ENCODE results near the gene POGLUT2.

Gene POGLUT2

GRCh38 chr13:102825921-102826706 is 27.3 kb upstream of the POGLUT2 start:
- H3K9me3 ChIP-seq (ENCODE audit: control insufficient read depth, insufficient read depth, low read length) = no peaks in the 10 kb centered on the region
- no peaks in the 10 kb centered on the region for H3K4me1 ChIP-seq (ENCODE audit: control insufficient read depth, insufficient read depth, low read length)
- H3K36me3 ChIP-seq (ENCODE audit: control insufficient read depth, insufficient read depth, low read length) = no peaks in the 10 kb centered on the region
- H3K9ac ChIP-seq (ENCODE audit: low read depth, low read length) = no peak overlapping the region
- H3K27me3 ChIP-seq (ENCODE audit: control insufficient read depth, insufficient read depth, low read length) = no peaks in the 10 kb centered on the region
- no peak overlapping the region for H3K4me3 ChIP-seq (ENCODE audit: low read depth, low read length)

- no peak overlapping the region for H3K4me3 ChIP-seq (ENCODE audit: low read depth, low read length)
- H3K4me1 ChIP-seq (ENCODE audit: control insufficient read depth, insufficient read depth, low read length) = no peaks in the 10 kb centered on the region
- no peaks in the 10 kb centered on the region for H3K9me3 ChIP-seq (ENCODE audit: control insufficient read depth, insufficient read depth, low read length)
- no peaks in the 10 kb centered on the region for H3K27me3 ChIP-seq (ENCODE audit: control insufficient read depth, insufficient read depth, low read length)
- H3K36me3 ChIP-seq (ENCODE audit: control insufficient read depth, insufficient read depth, low read length) = no peaks in the 10 kb centered on the region
- no peak overlapping the region for H3K9ac ChIP-seq (ENCODE audit: low read depth, low read length)
These were observed 26.6 kb upstream of the POGLUT2 start for GRCh38 chr13:102825400-102825799.

GRCh38 chr13:102817907-102818306 is 19.1 kb upstream of the POGLUT2 start:
- no peaks in the 10 kb centered on the region for H3K4me1 ChIP-seq (ENCODE audit: control insufficient read depth, insufficient read depth, low read length)
- no peaks in the 10 kb centered on the region for H3K9me3 ChIP-seq (ENCODE audit: control insufficient read depth, insufficient read depth, low read length)
- H3K36me3 ChIP-seq (ENCODE audit: control insufficient read depth, insufficient read depth, low read length) = no peaks in the 10 kb centered on the region
- no peak overlapping the region for H3K9ac ChIP-seq (ENCODE audit: low read depth, low read length)
- no peak overlapping the region for H3K4me3 ChIP-seq (ENCODE audit: low read depth, low read length)
- no peaks in the 10 kb centered on the region for H3K27me3 ChIP-seq (ENCODE audit: control insufficient read depth, insufficient read depth, low read length)

DNA sequence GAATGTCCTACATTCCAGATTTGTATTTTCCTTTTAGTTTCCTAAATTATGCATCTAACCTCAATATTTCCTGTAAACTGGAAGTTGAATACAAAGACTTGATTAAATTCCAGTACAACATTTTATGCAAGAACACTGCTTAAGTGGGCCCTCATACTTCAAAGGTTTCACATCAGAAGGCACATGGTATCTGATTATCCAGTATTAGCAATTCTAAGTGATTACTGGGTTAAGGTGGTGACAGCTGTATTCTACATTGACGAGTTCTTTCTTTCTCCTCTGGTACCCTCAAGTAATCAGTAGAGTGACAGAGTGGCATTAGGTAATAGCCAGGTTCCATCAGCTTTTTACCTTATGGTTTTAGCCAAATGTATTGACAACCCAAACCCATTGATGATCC is 18.5 kb upstream of the POGLUT2 start:
- Histone ChIP-seq H3K4me3 (ENCODE audit: low read depth, low read length) (no peak overlapping the region), H3K9me3 (ENCODE audit: control insufficient read depth, insufficient read depth, low read length) (no peaks in the 10 kb centered on the region), H3K27me3 (ENCODE audit: control insufficient read depth, insufficient read depth, low read length) (no peaks in the 10 kb centered on the region), H3K4me1 (ENCODE audit: control insufficient read depth, insufficient read depth, low read length) (no peaks in the 10 kb centered on the region), H3K9ac (ENCODE audit: low read depth, low read length) (no peak overlapping the region), H3K36me3 (ENCODE audit: control insufficient read depth, insufficient read depth, low read length) (no peaks in the 10 kb centered on the region)

GRCh38 chr13:102816708-102817107 is 17.9 kb upstream of the POGLUT2 start:
- Histone ChIP-seq H3K36me3 (ENCODE audit: control insufficient read depth, insufficient read depth, low read length) (no peaks in the 10 kb centered on the region), H3K4me1 (ENCODE audit: control insufficient read depth, insufficient read depth, low read length) (no peaks in the 10 kb centered on the region), H3K9ac (ENCODE audit: low read depth, low read length) (no peak overlapping the region)

GRCh38 chr13:102815788-102816187 is 17.0 kb upstream of the POGLUT2 start:
- no peaks in the 10 kb centered on the region for H3K4me1 ChIP-seq (ENCODE audit: control insufficient read depth, insufficient read depth, low read length)
- no peak overlapping the region for H3K4me3 ChIP-seq (ENCODE audit: low read depth, low read length)
- H3K9me3 ChIP-seq (ENCODE audit: control insufficient read depth, insufficient read depth, low read length) = no peaks in the 10 kb centered on the region
- H3K27me3 ChIP-seq (ENCODE audit: control insufficient read depth, insufficient read depth, low read length) = no peaks in the 10 kb centered on the region
- H3K36me3 ChIP-seq (ENCODE audit: control insufficient read depth, insufficient read depth, low read length) = no peaks in the 10 kb centered on the region
- no peak overlapping the region for H3K9ac ChIP-seq (ENCODE audit: low read depth, low read length)

More at GRCh38 chr13:102816708-102817107, 17.9 kb upstream of the POGLUT2 start:
- no peak overlapping the region for H3K4me3 ChIP-seq (ENCODE audit: low read depth, low read length)
- no peaks in the 10 kb centered on the region for H3K27me3 ChIP-seq (ENCODE audit: control insufficient read depth, insufficient read depth, low read length)
- H3K9me3 ChIP-seq (ENCODE audit: control insufficient read depth, insufficient read depth, low read length) = no peaks in the 10 kb centered on the region

DNA sequence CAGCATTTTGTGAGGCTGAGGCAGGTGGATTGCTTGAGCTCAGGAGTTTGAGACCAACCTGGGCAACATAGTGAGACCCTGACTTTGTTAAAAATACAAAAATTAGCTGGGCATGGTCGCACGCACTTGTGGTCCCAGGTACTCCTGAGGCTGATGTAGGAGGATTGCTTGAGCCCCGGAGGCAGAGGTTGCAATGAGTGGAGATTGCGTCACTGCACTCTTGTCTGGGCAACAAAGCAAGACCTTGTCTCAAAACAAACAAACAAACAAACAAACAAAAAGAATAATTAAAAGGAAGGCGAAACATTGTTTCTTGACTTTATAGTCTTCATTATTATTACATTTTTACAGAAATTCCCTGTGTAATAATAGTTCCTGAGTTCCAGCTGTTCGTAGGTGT is 16.0 kb upstream of the POGLUT2 start:
- no peaks in the 10 kb centered on the region for H3K9me3 ChIP-seq (ENCODE audit: control insufficient read depth, insufficient read depth, low read length)
- no peaks in the 10 kb centered on the region for H3K4me1 ChIP-seq (ENCODE audit: control insufficient read depth, insufficient read depth, low read length)
- H3K36me3 ChIP-seq (ENCODE audit: control insufficient read depth, insufficient read depth, low read length) = no peaks in the 10 kb centered on the region
- no peak overlapping the region for H3K9ac ChIP-seq (ENCODE audit: low read depth, low read length)
- H3K27me3 ChIP-seq (ENCODE audit: control insufficient read depth, insufficient read depth, low read length) = no peaks in the 10 kb centered on the region
- H3K4me3 ChIP-seq (ENCODE audit: low read depth, low read length) = no peak overlapping the region

GRCh38 chr13:102814025-102814607 is 15.3 kb upstream of the POGLUT2 start:
- Histone ChIP-seq H3K36me3 (ENCODE audit: control insufficient read depth, insufficient read depth, low read length) (no peaks in the 10 kb centered on the region), H3K4me3 (ENCODE audit: low read depth, low read length) (no peak overlapping the region), H3K4me1 (ENCODE audit: control insufficient read depth, insufficient read depth, low read length) (no peaks in the 10 kb centered on the region), H3K9ac (ENCODE audit: low read depth, low read length) (no peak overlapping the region), H3K9me3 (ENCODE audit: control insufficient read depth, insufficient read depth, low read length) (no peaks in the 10 kb centered on the region), H3K27me3 (ENCODE audit: control insufficient read depth, insufficient read depth, low read length) (no peaks in the 10 kb centered on the region)

DNA sequence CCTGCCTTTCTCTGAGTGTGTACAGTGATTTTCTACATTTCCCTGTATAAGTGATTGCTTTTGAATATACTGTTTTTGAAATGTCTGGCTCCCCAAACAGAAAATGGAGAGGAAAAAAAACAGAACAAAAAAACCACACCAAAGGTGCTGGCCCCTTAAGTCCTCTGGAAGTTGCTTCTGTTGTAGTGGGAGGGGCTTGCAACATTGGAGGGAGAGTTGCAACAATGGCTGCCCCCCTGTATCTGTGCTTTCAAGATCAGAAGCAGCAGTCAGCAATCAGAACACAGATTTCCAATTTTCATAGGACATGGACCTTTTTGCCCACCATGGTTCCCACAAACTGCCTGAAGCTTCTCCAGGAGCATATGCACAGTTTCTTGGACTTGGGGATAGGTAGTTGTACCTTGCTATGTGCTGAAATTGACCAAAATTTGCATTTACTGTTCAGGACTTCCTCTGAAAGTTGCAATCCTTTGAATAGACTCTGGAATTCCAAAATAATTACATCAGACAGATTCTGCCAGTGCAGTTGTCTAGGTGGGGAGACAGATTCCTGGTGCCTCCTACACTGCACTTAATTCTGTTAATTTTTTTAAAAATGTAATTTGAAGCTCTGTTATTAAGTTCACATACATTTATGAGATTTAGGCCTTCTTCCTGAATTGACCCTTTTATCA is 14.0 kb upstream of the POGLUT2 start:
- H3K9ac ChIP-seq (ENCODE audit: low read depth, low read length) = no peak overlapping the region
- H3K36me3 ChIP-seq (ENCODE audit: control insufficient read depth, insufficient read depth, low read length) = no peaks in the 10 kb centered on the region
- no peaks in the 10 kb centered on the region for H3K27me3 ChIP-seq (ENCODE audit: control insufficient read depth, insufficient read depth, low read length)

DNA sequence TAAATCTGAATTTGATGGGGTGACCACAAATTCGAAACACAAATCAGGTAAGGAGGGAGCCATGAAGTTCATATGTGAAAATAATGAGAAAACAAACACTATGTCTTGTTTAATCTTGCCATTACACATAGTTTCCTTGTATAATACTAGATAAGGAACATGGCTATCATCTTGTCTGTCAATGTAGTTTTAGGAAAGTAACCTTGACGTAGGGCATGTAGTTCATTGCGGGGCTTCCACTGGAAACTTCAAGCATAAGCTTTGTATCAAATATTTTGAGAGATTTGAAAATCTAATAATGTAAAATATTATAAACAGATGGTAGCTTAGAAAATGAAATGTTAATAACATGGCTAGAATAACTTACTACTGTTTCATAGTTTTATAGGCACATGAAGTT is 8.9 kb upstream of the POGLUT2 start:
- H3K9me3 ChIP-seq (ENCODE audit: control insufficient read depth, insufficient read depth, low read length) = no peaks in the 10 kb centered on the region
- no peak overlapping the region for H3K4me3 ChIP-seq (ENCODE audit: low read depth, low read length)
- H3K9ac ChIP-seq (ENCODE audit: low read depth, low read length) = no peak overlapping the region
- no peaks in the 10 kb centered on the region for H3K27me3 ChIP-seq (ENCODE audit: control insufficient read depth, insufficient read depth, low read length)
- H3K36me3 ChIP-seq (ENCODE audit: control insufficient read depth, insufficient read depth, low read length) = no peaks in the 10 kb centered on the region
- H3K4me1 ChIP-seq (ENCODE audit: control insufficient read depth, insufficient read depth, low read length) = no peaks in the 10 kb centered on the region

More for the DNA sequence above, 14.0 kb upstream of the POGLUT2 start:
- no peak overlapping the region for H3K4me3 ChIP-seq (ENCODE audit: low read depth, low read length)
- H3K9me3 ChIP-seq (ENCODE audit: control insufficient read depth, insufficient read depth, low read length) = no peaks in the 10 kb centered on the region
- H3K4me1 ChIP-seq (ENCODE audit: control insufficient read depth, insufficient read depth, low read length) = no peaks in the 10 kb centered on the region

DNA sequence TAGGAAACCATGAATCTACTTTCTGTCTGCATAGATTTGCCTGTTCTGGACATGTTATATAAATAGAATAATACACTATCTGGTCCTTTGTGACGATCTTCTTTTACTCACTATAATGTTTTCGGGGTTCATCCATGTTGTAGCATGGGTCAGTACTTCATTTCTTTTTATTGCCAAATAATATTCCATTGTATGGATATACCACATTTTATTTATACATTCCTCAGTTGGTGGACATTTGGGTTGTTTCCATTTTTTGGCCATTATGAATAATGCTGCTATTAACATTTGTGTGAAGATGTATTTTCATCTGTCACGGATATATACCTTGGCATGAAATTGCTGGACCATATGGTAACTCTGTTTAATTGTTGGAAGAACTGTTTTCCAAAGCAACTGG is 6.9 kb upstream of the POGLUT2 start:
- no peak overlapping the region for H3K9ac ChIP-seq (ENCODE audit: low read depth, low read length)
- no peak overlapping the region for H3K4me3 ChIP-seq (ENCODE audit: low read depth, low read length)
- no peaks in the 10 kb centered on the region for H3K36me3 ChIP-seq (ENCODE audit: control insufficient read depth, insufficient read depth, low read length)
- H3K4me1 ChIP-seq (ENCODE audit: control insufficient read depth, insufficient read depth, low read length) = no peaks in the 10 kb centered on the region
- H3K27me3 ChIP-seq (ENCODE audit: control insufficient read depth, insufficient read depth, low read length) = peaks cover 9% of the 10 kb centered on the region
- no peaks in the 10 kb centered on the region for H3K9me3 ChIP-seq (ENCODE audit: control insufficient read depth, insufficient read depth, low read length)

Measured in iPS-15b (cell line).